ENCODE measurements around the gene AGAP3. TPM values are rescaled to one million over a fixed set of nuclear protein-coding genes. Genes with fewer than 3 reads are reported as not detected.

Gene AGAP3
- total and polyA plus RNA-seq, 2 donors (not counting 1 experiment from before 2014, with no cell fraction given): 21.1 to 22.3 TPM

- no peak overlapping the region for H3K27ac ChIP-seq (ENCODE audit: low read length in 2 of 2)
- H3K4me1 ChIP-seq (ENCODE audit: control insufficient read depth in 2 of 2, insufficient read depth in 2 of 2, low read length in 2 of 2): peaks cover 0 to 6% of the 10 kb centered on the region in 2 donors
- Mint-ChIP-seq H3K4me3 (peak overlapping the region; percentile 39), H3K27me3 (peaks cover 20% of the 10 kb centered on the region), H3K9me3 (ENCODE audit: insufficient read depth) (no peaks in the 10 kb centered on the region), H3K27ac (no peak overlapping the region), H3K4me1 (peaks cover 10% of the 10 kb centered on the region)
- no peak for DNase-seq
- H3K9me3 ChIP-seq (ENCODE audit: control extremely low read depth in 1 of 3, control insufficient read depth in 2 of 3, insufficient read depth in 1 of 3, low read length in 2 of 3): no peaks in the 10 kb centered on the region
- CTCF ChIA-PET: interaction anchor here (0.6 to 1.6 kb wide), 6 partner anchors 10 to 669 kb away, joined by 3 to 4 read pairs (median 3); no protein-coding TSS in a partner anchor
- no peak for ATAC-seq (ENCODE audit: low read depth)
- no peak overlapping the region for H2AFZ ChIP-seq (ENCODE audit: insufficient read depth, low read depth, low read length, poor library complexity, severe bottlenecking)
- H3K9ac ChIP-seq (ENCODE audit: low read length): no peak overlapping the region
- POLR2A ChIA-PET: no interaction called here
- peak overlapping the region; percentile 44 for H3K4me2 ChIP-seq (replicated peaks; ENCODE audit: low read depth, low read length, poor library complexity, severe bottlenecking)
- peaks cover 0 to 34% (median 8%) of the 10 kb centered on the region in 4 experiments for H3K27me3 ChIP-seq (replicated peaks in 1 of 4; ENCODE audit: control extremely low read depth in 1 of 4, control insufficient read depth in 3 of 4, insufficient read depth in 4 of 4, low read length in 3 of 4)
- TF ChIP-seq CTCF (IDR thresholded peaks at IDR 0.05) (no peak), EZH2 (IDR thresholded peaks at IDR 0.05; ENCODE audit: borderline replicate concordance, insufficient read depth, low read depth, low read length, poor library complexity, severe bottlenecking) (no peak)
- no peaks in the 10 kb centered on the region for H3K36me3 ChIP-seq (replicated peaks in 1 of 2; ENCODE audit: control extremely low read depth in 1 of 2, control insufficient read depth in 1 of 2, extremely low read depth in 1 of 2, insufficient read depth in 2 of 2, low read length in 1 of 2)
- no peak overlapping the region for H3K4me3 ChIP-seq (ENCODE audit: control extremely low read depth in 1 of 5, extremely low read depth in 1 of 5, insufficient read depth in 1 of 5, low read depth in 2 of 5, low read length in 4 of 5)
- intact Hi-C loops (cut with micrococcal nuclease): no loop called here
- H4K20me1 ChIP-seq (ENCODE audit: control insufficient read depth, insufficient read depth, low read length, poor library complexity, severe bottlenecking): peaks cover 6% of the 10 kb centered on the region
- no peaks in the 10 kb centered on the region for H3K79me2 ChIP-seq (ENCODE audit: control insufficient read depth, insufficient read depth, low read length)
- 40% methylated on average over 100 of the region's 101 CpGs for WGBS (ENCODE audit: insufficient coverage)
Observed at GRCh38 chr7:151114151-151115090, 28.1 kb downstream of the AGAP3 start.
